ENCODE measurements around the gene DYNC1I1.

DNA sequence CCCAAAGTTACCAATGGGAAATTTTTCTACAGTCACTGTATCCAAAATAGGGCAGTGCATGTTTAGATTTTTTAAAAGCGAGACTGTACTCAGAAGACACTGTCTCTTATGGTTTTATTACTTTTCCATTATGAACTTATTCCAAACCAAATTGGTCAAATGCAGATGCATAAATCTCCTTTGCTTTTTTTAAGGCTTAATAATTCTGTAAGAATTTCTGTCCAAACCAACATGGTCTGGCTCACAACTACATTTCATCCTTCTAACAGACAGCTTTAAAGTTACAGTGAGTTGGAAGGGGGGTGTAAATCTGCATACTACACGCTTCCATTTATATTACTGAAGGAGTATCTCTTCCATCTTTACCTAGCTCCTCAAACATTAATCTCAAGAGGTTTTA lies 350.4 kb downstream of the DYNC1I1 start:
- TF ChIP-seq CTCF (IDR thresholded peaks at IDR 0.05; ENCODE audit: insufficient read depth, low read length, poor library complexity, severe bottlenecking), result no peak
- no peak for TF ChIP-seq EZH2phosphoT487 (conservative IDR thresholded peaks at IDR 0.05; ENCODE audit: low read length)
